Adrenal gland (tissue), 12 donors: ENCODE data around the gene TARBP2. TPM values are rescaled to one million over a fixed set of nuclear protein-coding genes. Genes with fewer than 3 reads are reported as not detected.

ENCODE experiments used
- DNase-seq, 7 donors: peaks; one replicate each; pipeline ENCODE4 v3.0.0-alpha.2; 2019 to 2020
- H3K27ac ChIP-seq, 5 donors: fragments of 200-600 bp; sonication (generic) in 4 of 5; 1 replicate in 3 of 5; 2 replicates in 2 of 5; pipeline versions ENCODE4 v1.5.1 to v1.8.0; 2016 to 2020; ENCODE audit warnings: mild to moderate bottlenecking in 1 of 5
- H3K27me3 ChIP-seq: fragments of 200-600 bp; 2 replicates; pipeline ENCODE4 v1.8.0; 2021
- H3K36me3 ChIP-seq, 2 donors: fragments of 200-600 bp; replicated peaks in 1 of 2; 1 replicate in 1 of 2; 2 replicates in 1 of 2; pipeline versions ENCODE4 v1.5.1 to v1.8.0; 2018 to 2022
- H3K4me1 ChIP-seq, 2 donors: fragments of 200-600 bp; replicated peaks in 1 of 2; 1 replicate in 1 of 2; 2 replicates in 1 of 2; pipeline versions ENCODE4 v1.5.1 to v1.8.0; 2018 to 2021
- H3K4me3 ChIP-seq, 4 donors: fragments of 200-600 bp; sonication (generic) in 3 of 4; one replicate each; pipeline ENCODE4 v1.5.1; 2016 to 2018
- H3K9me3 ChIP-seq, 3 donors: fragments of 200-600 bp; sonication (generic) in 1 of 3; replicated peaks in 1 of 3; 1 replicate in 2 of 3; 2 replicates in 1 of 3; pipeline versions ENCODE4 v1.5.1 to v1.8.0; 2016 to 2021
- POLR2A ChIP-seq, 2 donors: fragments of 450-650 bp; IDR thresholded peaks; one replicate each; pipeline ENCODE4 v1.6.1; 2017; ENCODE audit warnings: antibody characterized with exemption in 2 of 2, mild to moderate bottlenecking in 2 of 2, moderate library complexity in 1 of 2
- WGBS, 4 donors: extraction: QIAGEN DNeasy Blood & Tissue Kit in 2 of 4; methylation state at CpG; one replicate each; pipeline versions ENCODE4 v1.1.5 to v1.1.7; 2013 to 2017; 5-methylcytosine and 5-hydroxymethylcytosine counted together
- intact Hi-C, 2 donors: fragments of 100-400 bp; cut with DNase I; formaldehyde crosslinking; loops; one replicate each; pipeline versions ENCODE4 v1.14.1 to v1.15.0; 2022 to 2023
- polyA plus RNA-seq, 3 donors: library from polyadenylated mRNA; stranded (reverse); fragments of 200-250 nt in 2 of 3; fragments of 350-450 nt in 1 of 3; fragmentation: Illumina TruSeq in 1 of 3; extraction: RNeasy Lipid Tissue Mini Kit (QIAGEN cat#74804) in 1 of 3; gene quantifications; one replicate each; pipeline ENCODE4 v1.2.3, GENCODE V29; 2013 to 2014
- total RNA-seq, 9 donors: library from RNA; depleted of rRNA in 4 of 9; stranded (reverse); fragments of >200 nt in 4 of 9; fragments of 120-200 nt in 1 of 9; fragmentation: NEBNext Ultra II Directional in 1 of 9; extraction: Animal tissue kit (Norgen Biotek cat#: 25700) in 1 of 9; gene quantifications; one replicate each; pipeline versions ENCODE4 v1.1.0 to v1.2.4, GENCODE V29; 2013 to 2023
- TF ChIP-seq, protein P1 (sequence below), 6 experiments: fragments of 450-650 bp in 4 of 6; fragments of 200-600 bp in 2 of 6; sonication (generic) in 1 of 6; IDR thresholded peaks; 1 replicate in 5 of 6; 2 replicates in 1 of 6; pipeline versions ENCODE4 v1.5.1 to v1.8.0; 2016 to 2021; ENCODE audit warnings: antibody characterized with exemption in 6 of 6, mild to moderate bottlenecking in 2 of 6, moderate library complexity in 1 of 6
- donor health status: healthy with polysubstance abuse.
- donor health status: Bipolar disorder and iron deficiency.
- donor health status: DM: yes; HTN: yes; CAD: no.
- donor health status: DM: no; HTN: no; CAD: no.
- donor health status: DM: no; HTN: no; CAD: no.
- donor health status: DM: yes; HTN: yes; CAD: no.

TARBP2 gene
- total and polyA plus RNA-seq, 12 donors = 14.9 to 72.9 (median 32.8) TPM

DNA sequence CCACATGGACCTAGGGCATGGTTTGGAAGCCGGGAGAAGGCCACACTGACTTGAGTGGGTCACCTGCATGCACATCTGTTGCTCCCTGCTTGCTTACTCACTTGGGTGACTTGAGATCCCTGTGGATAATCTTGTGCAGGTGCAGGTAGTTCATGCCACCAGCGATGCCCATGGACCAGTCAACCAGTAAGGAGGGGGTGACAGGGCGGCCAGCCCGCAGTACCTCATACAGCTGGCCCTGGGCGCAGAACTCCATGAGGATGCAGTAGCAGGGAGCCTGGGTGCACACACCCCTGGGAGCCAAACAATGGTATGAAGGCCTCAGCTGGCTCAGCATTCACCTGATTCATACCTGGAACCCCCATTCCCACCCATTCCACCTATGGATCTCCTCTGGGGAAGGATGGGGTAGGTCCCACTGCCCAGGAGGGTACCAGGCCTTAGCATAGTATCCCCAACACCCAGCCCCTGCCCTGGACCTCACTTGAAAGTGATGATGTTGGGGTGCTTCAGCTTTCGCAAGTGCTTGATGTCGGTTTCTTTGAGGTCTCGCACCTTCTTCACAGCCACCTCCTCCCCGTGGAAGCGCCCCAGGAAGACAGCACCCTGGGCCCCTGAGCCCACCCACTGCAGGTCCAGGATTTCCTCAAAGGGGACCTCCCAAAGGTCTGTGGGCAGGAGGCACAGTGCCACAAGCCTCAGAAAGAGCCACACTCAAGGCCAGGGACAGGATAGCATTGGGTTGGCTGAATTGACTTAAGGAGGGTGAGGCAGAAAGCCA, 14.9 kb upstream of the TARBP2 start:
- Histone ChIP-seq H3K4me3 (no peak overlapping the region), H3K36me3 (peaks cover 0 to 44% of the 10 kb centered on the region in 2 donors), H3K4me1 (peaks cover 0 to 3% of the 10 kb centered on the region in 2 donors), H3K27ac (no peak overlapping the region), H3K27me3 (no peaks in the 10 kb centered on the region), H3K9me3 (no peaks in the 10 kb centered on the region)
- intact Hi-C loops = no loop called here
- DNase-seq = peak in 1 of 7 donors; percentile 54
- TF ChIP-seq, protein P1, sequence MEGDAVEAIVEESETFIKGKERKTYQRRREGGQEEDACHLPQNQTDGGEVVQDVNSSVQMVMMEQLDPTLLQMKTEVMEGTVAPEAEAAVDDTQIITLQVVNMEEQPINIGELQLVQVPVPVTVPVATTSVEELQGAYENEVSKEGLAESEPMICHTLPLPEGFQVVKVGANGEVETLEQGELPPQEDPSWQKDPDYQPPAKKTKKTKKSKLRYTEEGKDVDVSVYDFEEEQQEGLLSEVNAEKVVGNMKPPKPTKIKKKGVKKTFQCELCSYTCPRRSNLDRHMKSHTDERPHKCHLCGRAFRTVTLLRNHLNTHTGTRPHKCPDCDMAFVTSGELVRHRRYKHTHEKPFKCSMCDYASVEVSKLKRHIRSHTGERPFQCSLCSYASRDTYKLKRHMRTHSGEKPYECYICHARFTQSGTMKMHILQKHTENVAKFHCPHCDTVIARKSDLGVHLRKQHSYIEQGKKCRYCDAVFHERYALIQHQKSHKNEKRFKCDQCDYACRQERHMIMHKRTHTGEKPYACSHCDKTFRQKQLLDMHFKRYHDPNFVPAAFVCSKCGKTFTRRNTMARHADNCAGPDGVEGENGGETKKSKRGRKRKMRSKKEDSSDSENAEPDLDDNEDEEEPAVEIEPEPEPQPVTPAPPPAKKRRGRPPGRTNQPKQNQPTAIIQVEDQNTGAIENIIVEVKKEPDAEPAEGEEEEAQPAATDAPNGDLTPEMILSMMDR (IDR thresholded peaks at IDR 0.05) = no peak
- TF ChIP-seq POLR2A (IDR thresholded peaks at IDR 0.05) = no peak
- 92 to 100% (median 95%) methylated on average over 1 to 10 of the region's 10 CpGs for WGBS, 4 donors

DNA sequence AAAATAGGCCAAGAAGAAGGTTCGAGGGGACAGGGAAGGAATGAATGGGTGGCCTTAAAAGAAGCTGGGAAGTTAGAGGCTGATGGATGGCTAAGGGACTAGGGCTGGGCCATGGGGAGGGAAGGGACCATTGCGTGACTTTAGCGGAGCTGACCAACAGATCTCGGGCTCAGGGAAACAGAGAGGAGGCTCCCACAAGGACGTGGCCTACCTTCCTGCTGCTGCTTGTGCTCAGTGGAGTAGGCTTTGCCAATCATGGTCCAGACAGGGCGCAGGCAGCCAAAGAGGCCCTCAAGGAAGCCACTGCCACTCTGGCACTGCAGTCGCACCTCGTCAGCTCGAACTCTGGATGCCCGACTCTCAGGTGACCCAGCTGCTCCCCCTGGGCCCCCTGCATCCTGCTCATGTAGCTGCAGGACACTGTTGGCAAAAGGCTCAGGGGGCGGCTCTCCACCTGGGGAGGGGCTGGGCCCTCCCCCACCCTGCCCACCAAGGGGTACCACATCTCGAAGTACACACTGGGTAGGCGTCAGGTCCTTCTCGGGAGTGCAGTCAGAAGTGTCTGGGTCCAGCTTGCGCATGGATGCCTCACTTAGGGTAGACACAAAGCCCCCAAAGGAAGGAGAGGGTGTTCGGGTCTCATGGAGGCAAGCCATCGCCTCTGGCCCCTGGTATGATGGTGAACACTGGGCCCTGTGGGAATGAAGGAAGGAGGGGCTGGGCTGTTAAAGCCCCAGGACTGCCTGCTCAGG, 14.2 kb upstream of the TARBP2 start:
- 70 to 89% (median 85%) methylated on average over 6 to 17 of the region's 17 CpGs for WGBS, 4 donors
- TF ChIP-seq POLR2A (IDR thresholded peaks at IDR 0.05) = no peak
- TF ChIP-seq, protein P1 (IDR thresholded peaks at IDR 0.05) = no peak
- H3K36me3 ChIP-seq = peaks cover 0 to 36% of the 10 kb centered on the region in 2 donors
- H3K4me1 ChIP-seq = peaks cover 0 to 1% of the 10 kb centered on the region in 2 donors
- no peaks in the 10 kb centered on the region for H3K9me3 ChIP-seq
- peak in 1 of 7 donors; percentile 53 for DNase-seq
- intact Hi-C loops = no loop called here
- H3K27ac ChIP-seq = no peak overlapping the region
- H3K4me3 ChIP-seq = no peak overlapping the region
- H3K27me3 ChIP-seq = no peaks in the 10 kb centered on the region

DNA sequence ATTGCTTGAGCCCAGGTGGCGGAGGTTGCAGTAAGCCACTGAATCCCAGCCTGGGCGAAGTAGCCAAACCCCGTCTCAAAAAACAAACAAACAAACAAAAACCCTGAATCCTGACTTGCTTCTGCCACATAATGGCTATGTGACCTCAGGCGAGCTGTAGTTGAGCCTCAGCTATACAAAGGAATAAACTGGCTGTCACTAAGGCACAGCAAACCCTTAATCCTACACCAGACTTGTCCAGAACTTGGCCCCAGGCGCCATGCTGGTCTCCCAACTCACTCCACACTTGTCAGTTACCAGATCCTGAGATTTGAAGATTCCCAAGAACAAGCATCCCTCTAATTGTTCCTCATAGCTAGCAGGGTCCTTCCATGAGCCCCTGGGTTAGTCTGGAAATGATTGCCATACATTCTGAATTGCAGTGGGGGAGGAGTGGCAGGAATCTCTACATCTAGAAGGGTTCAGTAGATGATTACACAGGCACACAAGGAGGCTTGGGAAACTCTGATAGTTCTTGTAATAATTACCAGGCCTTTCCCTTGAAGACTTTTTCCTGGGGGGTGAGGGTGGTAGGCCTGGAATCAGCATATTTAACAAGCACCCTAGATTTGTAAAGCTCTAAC, 11.7 kb upstream of the TARBP2 start:
- peaks cover 12 to 20% of the 10 kb centered on the region in 2 donors for H3K4me1 ChIP-seq
- DNase-seq = no peak
- no peak overlapping the region for H3K27ac ChIP-seq
- H3K36me3 ChIP-seq = peaks cover 0 to 19% of the 10 kb centered on the region in 2 donors
- no peak overlapping the region for H3K4me3 ChIP-seq
- no peaks in the 10 kb centered on the region for H3K27me3 ChIP-seq
- intact Hi-C loops = no loop called here
- 86 to 96% (median 95%) methylated on average over 5 of the region's 5 CpGs for WGBS, 4 donors
- H3K9me3 ChIP-seq = no peaks in the 10 kb centered on the region
- no peak for TF ChIP-seq POLR2A (IDR thresholded peaks at IDR 0.05)
- TF ChIP-seq, protein P1 (IDR thresholded peaks at IDR 0.05) = no peak

DNA sequence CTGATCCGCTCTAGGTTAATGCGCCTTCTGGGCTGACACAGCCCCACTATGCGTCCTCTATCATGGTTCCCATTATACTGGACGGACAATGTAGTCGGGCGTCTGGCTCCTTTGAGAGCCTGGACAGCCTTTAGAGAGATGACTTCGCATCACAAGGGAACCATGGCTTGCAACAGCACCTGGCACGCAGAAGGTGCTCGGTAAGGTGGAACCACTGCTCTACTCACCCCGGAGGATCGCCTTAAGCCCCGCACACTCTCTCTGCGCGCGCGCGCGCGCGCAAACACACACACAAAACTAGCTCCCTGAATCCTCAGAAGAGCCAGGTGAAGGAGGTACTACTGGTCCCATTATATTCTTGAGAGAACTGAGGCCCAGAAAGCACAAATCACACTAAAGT, 8.9 kb upstream of the TARBP2 start:
- H3K27me3 ChIP-seq = no peaks in the 10 kb centered on the region
- H3K9me3 ChIP-seq = no peaks in the 10 kb centered on the region
- peak overlapping the region in 2 of 4 donors; percentile 52 to 57 for H3K4me3 ChIP-seq
- TF ChIP-seq, protein P1 (IDR thresholded peaks at IDR 0.05) = no peak
- no peak for TF ChIP-seq POLR2A (IDR thresholded peaks at IDR 0.05)
- H3K27ac ChIP-seq = peak overlapping the region in 4 of 5 donors; percentile 46 to 89 (median 73)
- WGBS, 4 donors = 57 to 68% (median 62%) methylated on average over 10 to 20 of the region's 20 CpGs
- DNase-seq = peak in 1 of 7 donors; percentile 57
- no peaks in the 10 kb centered on the region for H3K36me3 ChIP-seq
- intact Hi-C loops = no loop called here
- peaks cover 12 to 32% of the 10 kb centered on the region in 2 donors for H3K4me1 ChIP-seq
